OCI-LY7 (cell line): ENCODE results near the gene VASP. TPM values are rescaled to one million over a fixed set of nuclear protein-coding genes. Genes with fewer than 3 reads are reported as not detected.
A peak's percentile ranks its signal among the peaks of the same experiment; 100 is the strongest.

Experiments
- BruUV-seq: library from RNA; stranded (reverse); fragments of 400-500 nt; replicated peaks from 2 replicates; lab custom pipeline; 2021; lab: Mats Ljungman, UMichigan
- CTCF ChIA-PET: fragments of 300-600 bp; sonication (Branson Sonifier 250); formaldehyde crosslinking; loops from one replicate; lab custom pipeline; 2022; ENCODE audit warnings: antibody characterized with exemption; ENCODE audit not compliant: unreplicated experiment; lab: Charles Lee
- POLR2A ChIA-PET: fragments of 300-600 bp; sonication (Branson Sonifier 250); formaldehyde crosslinking; loops from one replicate; lab custom pipeline; 2022; ENCODE audit warnings: antibody characterized with exemption; lab: Charles Lee
- DNase-seq: peaks from one replicate; pipeline ENCODE4 v3.0.0-alpha.2; 2015; ENCODE audit warnings: low spot score
- H2AFZ ChIP-seq: fragments of 200-600 bp; sonication (generic), shearing (Covaris generic); 2 replicates; pipeline ENCODE4 v1.6.1; 2014; ENCODE audit warnings: mild to moderate bottlenecking, antibody characterized with exemption, low read length, moderate library complexity
- H3K27ac ChIP-seq: fragments of 200-600 bp; sonication (generic); 2 replicates; pipeline ENCODE4 v1.5.1; 2014; ENCODE audit warnings: mixed run types, low read depth, mild to moderate bottlenecking, moderate library complexity, low read length, inconsistent platforms; ENCODE audit not compliant: poor library complexity, severe bottlenecking
- H3K36me3 ChIP-seq: fragments of 200-600 bp; sonication (generic); 2 replicates; pipeline ENCODE4 v1.6.1; 2014; ENCODE audit warnings: mild to moderate bottlenecking, antibody characterized with exemption, low read length, moderate library complexity, mixed read lengths; ENCODE audit not compliant: insufficient read depth
- H3K4me1 ChIP-seq: fragments of 200-600 bp; sonication (generic); 2 replicates; pipeline ENCODE4 v1.5.1; 2014; ENCODE audit warnings: mild to moderate bottlenecking, low read length; ENCODE audit not compliant: insufficient read depth, poor library complexity, severe bottlenecking
- H3K4me2 ChIP-seq: fragments of 200-600 bp; sonication (generic); 2 replicates; pipeline ENCODE4 v1.6.1; 2014; ENCODE audit warnings: mild to moderate bottlenecking, low read length
- H3K4me3 ChIP-seq: fragments of 200-600 bp; sonication (generic); 2 replicates; pipeline ENCODE4 v1.5.1; 2014; ENCODE audit warnings: mild to moderate bottlenecking, low read depth, low read length; ENCODE audit not compliant: poor library complexity, severe bottlenecking
- H3K79me2 ChIP-seq: fragments of 200-600 bp; sonication (generic); 2 replicates; pipeline ENCODE4 v1.6.1; 2016; ENCODE audit warnings: low read depth, mild to moderate bottlenecking, low read length, moderate library complexity, mixed read lengths; ENCODE audit not compliant: insufficient read depth
- H3K9me2 ChIP-seq: fragments of 200-600 bp; sonication (generic); 2 replicates; pipeline ENCODE4 v1.6.1; 2016; ENCODE audit warnings: mild to moderate bottlenecking, low read length, mixed read lengths; ENCODE audit not compliant: insufficient read depth
- H3K9me3 ChIP-seq: fragments of 200-600 bp; sonication (generic); 2 replicates; pipeline ENCODE4 v1.6.1; 2014; ENCODE audit warnings: mild to moderate bottlenecking, mixed run types, low read length, mixed read lengths
- H4K20me1 ChIP-seq: fragments of 200-600 bp; sonication (generic); 2 replicates; pipeline ENCODE4 v1.6.1; 2014; ENCODE audit warnings: mild to moderate bottlenecking, antibody characterized with exemption, low read length, moderate library complexity, mixed read lengths; ENCODE audit not compliant: insufficient read depth
- EZH2phosphoT487 ChIP-seq: fragments of 200-600 bp; sonication (generic); IDR thresholded peaks from 2 replicates; pipeline ENCODE4 v1.6.1; 2018; ENCODE audit warnings: low read depth, borderline replicate concordance, mild to moderate bottlenecking, mixed run types, antibody characterized with exemption, low read length, moderate library complexity, mixed read lengths
- intact Hi-C: fragments of 100-400 bp; cut with micrococcal nuclease; formaldehyde crosslinking; loops from one replicate; pipeline ENCODE4 v1.10.0; 2022; ENCODE audit not compliant: unreplicated experiment
- total RNA-seq, 2 experiments: library from RNA; depleted of rRNA in 1 of 2; stranded (reverse); fragments of >200 nt in 1 of 2; shearing (Covaris generic) in 1 of 2; gene quantifications; 2 replicates each; pipeline ENCODE4 v1.2.3, GENCODE V29; 2014 to 2022
- TF ChIP-seq, protein P1 (sequence below): fragments of 200-600 bp; sonication (generic); conservative IDR thresholded peaks from 2 replicates; pipeline ENCODE4 v1.5.1; 2014; ENCODE audit warnings: mild to moderate bottlenecking, antibody characterized with exemption, low read length, moderate library complexity, mixed read lengths

VASP gene
- total RNA-seq, 2 experiments from 2014 or later: 39.6 to 62.8 TPM

DNA sequence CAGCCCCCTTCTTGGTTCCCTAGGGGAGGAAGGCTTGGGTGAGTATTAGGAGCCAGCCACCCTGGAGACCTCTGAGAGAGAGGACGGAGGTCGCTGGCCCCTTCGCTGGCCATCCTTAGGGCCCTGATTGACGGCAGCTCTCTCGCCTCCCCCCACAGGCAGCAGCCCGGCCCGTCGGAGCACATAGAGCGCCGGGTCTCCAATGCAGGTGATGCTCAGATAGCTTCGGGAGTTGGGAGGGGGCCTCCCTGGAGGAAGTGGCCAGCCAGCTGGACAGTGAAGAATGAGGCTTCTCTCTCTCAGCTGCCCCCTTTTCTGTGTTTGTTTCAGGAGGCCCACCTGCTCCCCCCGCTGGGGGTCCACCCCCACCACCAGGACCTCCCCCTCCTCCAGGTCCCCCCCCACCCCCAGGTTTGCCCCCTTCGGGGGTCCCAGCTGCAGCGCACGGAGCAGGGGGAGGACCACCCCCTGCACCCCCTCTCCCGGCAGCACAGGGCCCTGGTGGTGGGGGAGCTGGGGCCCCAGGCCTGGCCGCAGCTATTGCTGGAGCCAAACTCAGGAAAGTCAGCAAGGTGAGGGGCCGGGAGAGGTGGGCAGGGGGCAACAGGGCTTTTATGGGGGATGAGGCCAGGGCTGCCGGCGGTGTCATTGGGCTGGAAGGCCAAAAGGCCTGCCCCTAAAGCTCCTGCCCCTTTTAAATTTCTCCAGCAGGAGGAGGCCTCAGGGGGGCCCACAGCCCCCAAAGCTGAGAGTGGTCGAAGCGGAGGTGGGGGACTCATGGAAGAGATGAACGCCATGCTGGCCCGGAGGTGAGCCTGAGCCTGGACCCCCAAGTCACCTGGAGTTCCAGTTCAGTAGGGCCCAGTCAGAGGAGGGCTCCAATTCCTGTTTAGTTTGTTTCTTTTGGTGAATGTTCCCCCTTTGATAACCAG lies 15.0 kb downstream of the VASP start:
- no peaks in the 10 kb centered on the region for H3K9me3 ChIP-seq
- BruUV-seq: no TSS peak
- no peak overlapping the region for H3K4me2 ChIP-seq
- no peak overlapping the region for H2AFZ ChIP-seq
- peaks cover 42% of the 10 kb centered on the region for H3K36me3 ChIP-seq
- H3K9me2 ChIP-seq: no peaks in the 10 kb centered on the region
- H3K79me2 ChIP-seq: no peaks in the 10 kb centered on the region
- POLR2A ChIA-PET: no interaction called here
- no peak for DNase-seq
- no peak overlapping the region for H3K4me3 ChIP-seq
- H3K27ac ChIP-seq: no peak overlapping the region
- TF ChIP-seq, protein P1, sequence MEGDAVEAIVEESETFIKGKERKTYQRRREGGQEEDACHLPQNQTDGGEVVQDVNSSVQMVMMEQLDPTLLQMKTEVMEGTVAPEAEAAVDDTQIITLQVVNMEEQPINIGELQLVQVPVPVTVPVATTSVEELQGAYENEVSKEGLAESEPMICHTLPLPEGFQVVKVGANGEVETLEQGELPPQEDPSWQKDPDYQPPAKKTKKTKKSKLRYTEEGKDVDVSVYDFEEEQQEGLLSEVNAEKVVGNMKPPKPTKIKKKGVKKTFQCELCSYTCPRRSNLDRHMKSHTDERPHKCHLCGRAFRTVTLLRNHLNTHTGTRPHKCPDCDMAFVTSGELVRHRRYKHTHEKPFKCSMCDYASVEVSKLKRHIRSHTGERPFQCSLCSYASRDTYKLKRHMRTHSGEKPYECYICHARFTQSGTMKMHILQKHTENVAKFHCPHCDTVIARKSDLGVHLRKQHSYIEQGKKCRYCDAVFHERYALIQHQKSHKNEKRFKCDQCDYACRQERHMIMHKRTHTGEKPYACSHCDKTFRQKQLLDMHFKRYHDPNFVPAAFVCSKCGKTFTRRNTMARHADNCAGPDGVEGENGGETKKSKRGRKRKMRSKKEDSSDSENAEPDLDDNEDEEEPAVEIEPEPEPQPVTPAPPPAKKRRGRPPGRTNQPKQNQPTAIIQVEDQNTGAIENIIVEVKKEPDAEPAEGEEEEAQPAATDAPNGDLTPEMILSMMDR: no peak
- no peak for TF ChIP-seq EZH2phosphoT487
- no peaks in the 10 kb centered on the region for H4K20me1 ChIP-seq
- CTCF ChIA-PET: no interaction called here
- intact Hi-C loops: no loop called here
- H3K4me1 ChIP-seq: peaks cover 4% of the 10 kb centered on the region

DNA sequence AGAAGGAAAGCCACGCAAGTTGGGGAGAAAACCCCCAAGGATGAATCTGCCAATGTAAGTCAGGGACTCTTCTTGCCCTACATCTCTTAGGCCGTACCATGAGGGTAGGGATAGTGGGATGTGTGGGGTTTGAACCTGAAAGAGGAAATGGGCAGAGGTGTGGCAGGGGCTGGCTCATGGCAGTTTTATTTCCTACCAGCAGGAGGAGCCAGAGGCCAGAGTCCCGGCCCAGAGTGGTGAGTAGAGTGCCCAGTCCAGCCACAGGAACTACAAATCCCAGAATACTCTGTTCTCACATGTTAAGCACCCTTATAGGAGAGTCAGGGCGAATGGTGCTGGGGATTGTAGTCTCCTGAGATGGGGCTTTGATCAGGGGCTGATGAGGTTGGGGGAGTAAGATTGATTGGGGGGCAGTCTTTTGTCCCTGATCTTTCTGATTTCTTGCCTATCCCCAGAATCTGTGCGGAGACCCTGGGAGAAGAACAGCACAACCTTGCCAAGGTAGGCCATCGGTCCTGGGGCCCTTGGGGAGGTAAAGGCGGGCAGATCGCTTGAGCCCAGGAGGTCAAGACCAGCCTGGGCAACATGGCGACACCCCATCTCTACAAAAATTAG lies 16.5 kb downstream of the VASP start:
- no TSS peak for BruUV-seq
- CTCF ChIA-PET: no interaction called here
- POLR2A ChIA-PET: no interaction called here
- DNase-seq: peak; percentile 90
- Histone ChIP-seq H3K9me2 (no peaks in the 10 kb centered on the region), H2AFZ (no peak overlapping the region), H3K4me2 (no peak overlapping the region), H3K79me2 (no peaks in the 10 kb centered on the region), H3K36me3 (peaks cover 38% of the 10 kb centered on the region; the same call in 1 of the 2 replicates), H4K20me1 (no peaks in the 10 kb centered on the region), H3K27ac (no peak overlapping the region), H3K9me3 (no peaks in the 10 kb centered on the region), H3K4me3 (no peak overlapping the region), H3K4me1 (peaks cover 4% of the 10 kb centered on the region)
- TF ChIP-seq EZH2phosphoT487: no peak
- TF ChIP-seq, protein P1: peak; percentile 98
- intact Hi-C loops: loop anchor here (1.0 kb wide), 3 partner anchors 35 to 120 kb away; no protein-coding TSS in a partner anchor
